HL-60/S4 treated with retinoic acid at 250 ng/mL for 4 days and 3 days (cell line): ENCODE results near the gene HOXD8.

ENCODE experiments used
- in situ Hi-C: fragments of 300-500 bp; cut with MboI; formaldehyde crosslinking; loops from 2 replicates; pipeline ENCODE4 v1.7.0; 2022; ENCODE audit warnings: low sequenced_read_pairs

The HOXD8 gene

DNA sequence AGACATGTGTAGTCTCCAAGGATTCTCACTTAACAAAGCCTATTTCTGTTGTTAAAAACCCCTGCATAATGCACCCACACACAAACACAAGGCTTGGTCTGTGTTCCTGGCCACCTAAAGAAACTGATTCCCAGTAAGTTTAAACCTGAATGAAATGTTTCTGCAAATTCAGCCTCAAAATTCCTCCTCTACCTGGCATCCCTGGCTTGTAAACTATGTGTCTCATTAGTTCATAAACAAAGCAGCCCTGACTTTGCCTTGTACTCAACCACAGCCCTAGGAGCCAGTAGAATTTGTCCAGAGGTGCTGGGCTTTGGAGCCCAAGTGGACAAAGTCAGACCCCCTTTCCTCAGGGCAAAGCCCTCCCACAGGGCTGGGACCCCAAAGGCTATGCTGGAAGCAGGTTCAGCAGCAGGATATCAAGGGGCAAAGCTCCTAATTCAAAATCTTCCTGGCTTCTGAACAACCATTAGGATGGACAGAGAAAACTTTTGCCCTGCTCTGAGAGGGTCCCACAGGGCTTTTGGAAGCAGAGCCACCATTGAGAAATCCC, 39.6 kb upstream of the HOXD8 start:
- in situ Hi-C loops: loop anchor here (25.0 kb wide), 2 partner anchors 403 to 728 kb away; no protein-coding TSS in a partner anchor

DNA sequence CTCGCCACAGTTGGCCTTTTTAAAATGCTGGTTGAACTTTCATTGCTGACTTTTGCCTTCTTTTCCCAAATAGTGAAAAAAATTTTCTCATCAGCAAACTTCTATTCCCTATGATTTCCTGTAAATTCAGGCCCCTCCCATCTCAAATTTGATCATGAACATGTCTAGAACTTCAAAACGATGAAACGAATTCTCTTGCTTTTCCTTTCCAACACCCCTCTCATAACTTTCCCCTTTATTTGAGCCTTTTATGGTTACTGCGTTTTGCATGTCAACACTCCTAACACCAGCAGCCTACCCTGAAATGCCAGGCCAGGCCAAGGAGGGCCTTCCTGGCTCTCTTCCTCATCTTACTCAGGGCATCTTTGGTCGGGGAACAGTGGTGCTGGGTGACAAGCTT, 38.6 kb upstream of the HOXD8 start:
- in situ Hi-C loops: loop anchor here (25.0 kb wide), 2 partner anchors 404 to 729 kb away; no protein-coding TSS in a partner anchor

- in situ Hi-C loops: loop anchor here (25.0 kb wide), 2 partner anchors 404 to 729 kb away; no protein-coding TSS in a partner anchor
These were observed 37.9 kb upstream of the HOXD8 start for GRCh38 chr2:176091329-176092258.

DNA sequence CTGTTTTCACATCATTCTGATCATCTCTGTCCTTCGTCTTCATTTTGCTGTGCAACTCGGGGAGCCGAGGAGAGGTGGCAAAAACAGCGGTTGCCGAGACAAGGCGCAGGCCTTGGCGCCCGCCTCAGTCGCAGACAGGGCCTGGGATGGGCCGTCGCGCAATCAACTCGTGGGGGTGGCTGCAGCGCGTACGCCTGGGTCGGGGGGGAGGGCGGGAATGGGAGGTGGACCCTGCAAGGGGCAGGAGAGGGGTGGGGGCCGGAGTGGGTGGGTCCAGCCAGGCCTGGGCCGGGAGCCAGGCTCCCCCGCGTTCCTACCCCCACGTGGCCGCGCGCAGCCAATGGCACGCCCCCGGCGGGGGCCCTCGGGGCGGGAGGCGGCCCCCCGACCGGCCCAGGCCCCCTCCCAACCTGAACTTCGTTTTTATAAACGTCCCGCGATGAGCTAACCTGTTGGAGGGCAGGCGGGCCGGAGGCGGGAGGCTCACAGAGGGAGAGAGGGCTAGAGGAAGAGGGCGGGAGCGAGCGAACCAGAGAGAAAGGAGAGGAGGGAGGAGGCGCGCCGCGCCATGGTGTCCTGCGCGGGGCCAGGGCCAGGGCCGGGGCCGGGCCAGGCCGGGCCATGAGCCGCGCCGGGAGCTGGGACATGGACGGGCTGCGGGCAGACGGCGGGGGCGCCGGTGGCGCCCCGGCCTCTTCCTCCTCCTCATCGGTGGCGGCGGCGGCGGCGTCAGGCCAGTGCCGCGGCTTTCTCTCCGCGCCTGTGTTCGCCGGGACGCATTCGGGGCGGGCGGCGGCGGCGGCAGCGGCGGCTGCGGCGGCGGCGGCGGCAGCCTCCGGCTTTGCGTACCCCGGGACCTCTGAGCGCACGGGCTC, 37.0 kb upstream of the HOXD8 start, which contains the start of gene HOXD13:
Gene HOXD13 (plus strand): TSS at position 452 of the 875 bp plus-strand sequence. CDS start 170 bp downstream, at position 622.
- in situ Hi-C loops: loop anchor here (25.0 kb wide), 2 partner anchors 405 to 730 kb away; no protein-coding TSS in a partner anchor

DNA sequence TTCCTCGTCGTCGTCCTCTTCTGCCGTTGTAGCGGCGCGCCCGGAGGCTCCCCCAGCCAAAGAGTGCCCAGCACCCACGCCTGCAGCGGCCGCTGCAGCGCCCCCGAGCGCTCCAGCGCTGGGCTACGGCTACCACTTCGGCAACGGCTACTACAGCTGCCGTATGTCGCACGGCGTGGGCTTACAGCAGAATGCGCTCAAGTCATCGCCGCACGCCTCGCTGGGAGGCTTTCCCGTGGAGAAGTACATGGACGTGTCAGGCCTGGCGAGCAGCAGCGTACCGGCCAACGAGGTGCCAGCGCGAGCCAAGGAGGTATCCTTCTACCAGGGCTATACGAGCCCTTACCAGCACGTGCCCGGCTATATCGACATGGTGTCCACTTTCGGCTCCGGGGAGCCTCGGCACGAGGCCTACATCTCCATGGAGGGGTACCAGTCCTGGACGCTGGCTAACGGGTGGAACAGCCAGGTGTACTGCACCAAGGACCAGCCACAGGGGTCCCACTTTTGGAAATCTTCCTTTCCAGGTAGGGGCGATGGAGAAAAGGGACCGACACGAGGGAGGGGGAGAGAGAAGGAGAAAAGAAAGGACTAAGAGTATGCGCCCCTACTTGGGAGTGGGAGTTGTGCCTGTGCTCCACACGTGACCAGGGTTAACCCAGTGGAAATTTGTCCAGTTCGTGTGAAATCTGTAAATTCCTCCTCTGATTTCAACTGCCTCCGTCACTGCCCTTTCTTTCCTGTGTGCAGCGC, 36.2 kb upstream of the HOXD8 start:
- in situ Hi-C loops: loop anchor here (25.0 kb wide), 2 partner anchors 406 to 731 kb away; no protein-coding TSS in a partner anchor

GRCh38 chr2:176093898-176094249, 35.6 kb upstream of the HOXD8 start:
- in situ Hi-C loops: loop anchor here (25.0 kb wide), 2 partner anchors 407 to 732 kb away; no protein-coding TSS in a partner anchor

DNA sequence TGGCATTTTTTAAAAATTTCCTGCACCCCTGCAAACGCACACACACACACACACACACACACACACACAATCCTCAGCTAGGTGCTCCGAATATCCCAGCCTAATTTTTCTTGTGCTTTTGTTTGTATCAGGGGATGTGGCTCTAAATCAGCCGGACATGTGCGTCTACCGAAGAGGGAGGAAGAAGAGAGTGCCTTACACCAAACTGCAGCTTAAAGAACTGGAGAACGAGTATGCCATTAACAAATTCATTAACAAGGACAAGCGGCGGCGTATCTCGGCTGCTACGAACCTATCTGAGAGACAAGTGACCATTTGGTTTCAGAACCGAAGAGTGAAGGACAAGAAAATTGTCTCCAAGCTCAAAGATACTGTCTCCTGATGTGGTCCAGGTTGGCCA, 35.2 kb upstream of the HOXD8 start:
- in situ Hi-C loops: loop anchor here (25.0 kb wide), 2 partner anchors 407 to 732 kb away; no protein-coding TSS in a partner anchor

GRCh38 chr2:176095421-176095820, 34.1 kb upstream of the HOXD8 start:
- in situ Hi-C loops: loop anchor here (25.0 kb wide), 2 partner anchors 408 to 733 kb away; no protein-coding TSS in a partner anchor

GRCh38 chr2:176096243-176096985, 33.1 kb upstream of the HOXD8 start:
- in situ Hi-C loops: loop anchor here (25.0 kb wide), 2 partner anchors 409 to 734 kb away; no protein-coding TSS in a partner anchor

GRCh38 chr2:176096986-176097819, 32.3 kb upstream of the HOXD8 start:
- in situ Hi-C loops: loop anchor here (25.0 kb wide), 2 partner anchors 410 to 735 kb away; no protein-coding TSS in a partner anchor

DNA sequence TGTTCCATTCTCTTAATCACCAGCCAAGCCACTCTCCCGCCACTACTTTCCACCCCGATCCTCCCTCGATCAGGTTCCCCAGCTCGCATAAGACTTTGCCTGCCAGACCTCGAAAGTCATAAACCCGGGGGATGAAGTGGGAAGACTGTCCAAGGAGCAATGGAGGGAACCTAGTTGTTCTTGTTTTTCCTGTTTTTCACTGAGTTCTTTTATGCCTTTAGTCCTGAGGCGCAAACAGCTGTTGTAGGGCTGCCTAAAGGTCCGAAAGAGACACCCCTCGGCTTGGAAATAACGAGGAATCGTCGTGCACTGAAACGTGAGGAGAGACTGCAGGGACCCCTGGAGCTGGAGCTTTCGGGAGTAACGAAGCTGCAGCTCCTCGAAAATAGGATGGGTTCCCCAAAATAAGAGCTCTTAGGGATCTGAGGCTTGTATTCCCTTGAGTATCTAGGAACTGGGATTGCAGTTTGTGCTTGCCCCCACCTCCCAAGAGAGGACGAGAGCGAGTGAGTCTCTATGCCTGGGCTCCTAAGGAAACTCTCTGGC, 31.6 kb upstream of the HOXD8 start:
- in situ Hi-C loops: loop anchor here (25.0 kb wide), 2 partner anchors 411 to 736 kb away; no protein-coding TSS in a partner anchor

DNA sequence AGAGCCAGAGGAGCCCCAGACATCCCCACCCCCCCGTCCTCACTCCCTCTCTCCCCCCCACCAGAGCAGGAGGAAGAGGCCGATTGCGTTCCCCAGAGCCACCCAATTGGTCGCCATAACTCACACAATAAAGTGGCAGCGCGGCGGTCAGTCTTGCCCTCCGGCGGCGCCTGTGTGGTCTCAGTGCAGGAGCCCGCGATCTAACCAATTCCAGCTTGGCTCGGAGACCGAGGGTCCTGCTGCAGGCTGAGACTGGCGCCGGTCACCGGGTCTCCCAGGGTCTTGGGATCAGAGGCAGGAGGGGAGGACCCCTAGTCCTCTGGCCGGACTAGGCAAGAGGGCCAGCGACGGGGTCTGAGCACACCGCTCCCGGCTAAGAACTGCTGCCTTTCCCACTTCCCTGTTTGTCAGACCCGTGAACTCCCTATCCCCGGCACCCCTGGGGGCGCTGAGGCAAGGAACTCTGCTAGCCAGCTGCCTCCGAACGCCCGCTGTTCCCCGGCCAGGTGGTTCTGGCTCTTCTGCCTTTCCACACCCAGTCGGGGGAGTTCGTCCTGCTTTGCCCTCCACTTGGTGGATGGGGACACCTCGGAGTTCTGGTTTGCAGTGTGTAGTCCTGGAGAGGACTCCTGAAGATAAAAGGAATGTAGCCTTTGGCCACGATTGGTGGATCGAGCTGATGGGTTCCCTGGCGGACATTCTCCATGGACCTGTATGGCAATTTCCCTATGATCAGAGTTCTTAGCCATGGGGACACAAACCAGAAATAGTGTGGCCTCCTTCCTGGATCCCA, 30.9 kb upstream of the HOXD8 start:
- in situ Hi-C loops: loop anchor here (25.0 kb wide), 2 partner anchors 411 to 736 kb away; no protein-coding TSS in a partner anchor

GRCh38 chr2:176099159-176099727, 30.3 kb upstream of the HOXD8 start:
- in situ Hi-C loops: loop anchor here (25.0 kb wide), 2 partner anchors 412 to 737 kb away; no protein-coding TSS in a partner anchor

DNA sequence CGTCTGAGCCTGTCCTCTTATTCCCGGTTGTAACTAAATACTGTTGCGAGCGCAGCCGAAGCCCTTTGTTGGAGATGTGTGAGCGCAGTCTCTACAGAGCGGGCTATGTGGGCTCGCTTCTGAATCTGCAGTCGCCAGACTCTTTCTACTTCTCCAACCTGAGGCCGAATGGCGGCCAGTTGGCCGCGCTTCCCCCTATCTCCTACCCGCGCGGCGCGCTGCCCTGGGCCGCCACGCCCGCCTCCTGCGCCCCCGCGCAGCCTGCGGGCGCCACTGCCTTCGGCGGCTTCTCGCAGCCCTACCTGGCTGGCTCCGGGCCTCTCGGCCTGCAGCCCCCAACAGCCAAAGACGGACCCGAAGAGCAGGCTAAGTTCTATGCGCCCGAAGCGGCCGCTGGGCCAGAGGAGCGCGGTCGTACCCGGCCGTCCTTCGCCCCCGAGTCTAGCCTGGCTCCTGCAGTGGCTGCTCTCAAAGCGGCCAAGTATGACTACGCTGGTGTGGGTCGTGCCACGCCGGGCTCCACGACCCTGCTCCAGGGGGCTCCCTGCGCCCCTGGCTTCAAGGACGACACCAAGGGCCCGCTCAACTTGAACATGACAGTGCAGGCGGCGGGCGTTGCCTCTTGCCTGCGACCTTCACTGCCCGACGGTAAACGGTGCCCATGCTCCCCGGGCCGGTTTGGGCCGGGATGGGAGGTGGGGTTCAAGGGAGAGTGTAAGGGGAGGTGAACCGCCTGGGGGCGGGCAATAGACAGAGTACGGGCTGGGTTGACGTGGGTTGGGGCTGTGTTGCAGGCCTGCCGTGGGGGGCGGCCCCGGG, 29.6 kb upstream of the HOXD8 start, which contains the start of gene HOXD12:
Gene HOXD12 (plus strand): TSS at position 68 of the 819 bp plus-strand sequence. CDS start 7 bp downstream, at position 75.
- in situ Hi-C loops: loop anchor here (25.0 kb wide), 3 partner anchors 413 to 1212 kb away; no protein-coding TSS in a partner anchor

DNA sequence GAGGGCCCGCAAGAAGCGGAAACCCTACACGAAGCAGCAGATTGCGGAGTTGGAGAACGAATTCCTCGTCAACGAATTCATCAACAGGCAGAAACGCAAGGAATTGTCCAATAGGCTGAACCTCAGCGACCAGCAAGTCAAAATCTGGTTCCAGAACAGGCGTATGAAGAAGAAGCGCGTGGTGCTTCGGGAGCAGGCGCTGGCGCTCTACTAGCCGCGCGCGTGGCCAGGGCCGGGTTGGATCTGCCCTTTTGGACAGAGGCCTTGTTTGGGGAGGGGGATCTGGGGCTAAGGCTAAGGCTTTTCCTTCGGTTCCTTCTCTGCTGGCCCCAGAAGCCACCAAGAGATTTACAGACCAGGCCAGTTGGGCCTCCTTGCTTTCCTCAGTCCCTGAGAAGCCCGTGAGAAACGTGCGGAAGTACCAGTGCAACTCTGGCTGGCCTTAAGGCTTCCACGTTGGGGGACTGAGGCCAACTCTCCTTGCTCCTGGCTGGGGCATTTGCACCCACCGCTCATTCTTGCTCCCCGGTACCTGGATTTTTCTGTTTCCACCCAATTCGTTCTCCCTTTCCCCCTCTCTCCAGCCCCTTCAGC, 28.9 kb upstream of the HOXD8 start:
- in situ Hi-C loops: loop anchor here (25.0 kb wide), 1 partner anchor 1212 kb away; no protein-coding TSS in a partner anchor
